Lung (tissue), 12 donors: Measurements from ENCODE around the gene TBC1D22A. TPM values are rescaled to one million over a fixed set of nuclear protein-coding genes. Genes with fewer than 3 reads are reported as not detected.
A peak's percentile ranks its signal among the peaks of the same experiment; 100 is the strongest.

Experiments used
- ATAC-seq: fragments of 200-7000 bp; cut with Tn5 transposase; one replicate; pipeline ENCODE4 v1.9.1; 2020; ENCODE audit warnings: moderate number of reproducible peaks; ENCODE audit not compliant: insufficient read depth, low FRiP score
- DNase-seq, 3 donors: peaks; one replicate each; pipeline ENCODE4 v3.0.0-alpha.2; 2013 to 2017
- H3K27ac ChIP-seq, 2 donors: one replicate each; pipeline ENCODE4 v1.5.1; 2013; ENCODE audit warnings: mild to moderate bottlenecking in 2 of 2, moderate library complexity in 2 of 2, control low read depth in 1 of 2, inconsistent platforms in 1 of 2, low read depth in 1 of 2, low read length in 1 of 2
- H3K27me3 ChIP-seq, 3 donors: one replicate each; pipeline ENCODE4 v1.5.1; 2013; ENCODE audit warnings: low read length in 2 of 3; ENCODE audit not compliant: control insufficient read depth in 3 of 3, insufficient read depth in 3 of 3
- H3K36me3 ChIP-seq, 4 donors: one replicate each; pipeline ENCODE4 v1.5.1; 2013; ENCODE audit warnings: low read length in 4 of 4, mild to moderate bottlenecking in 1 of 4, moderate library complexity in 1 of 4; ENCODE audit not compliant: control insufficient read depth in 4 of 4, insufficient read depth in 4 of 4
- H3K4me1 ChIP-seq, 5 donors: one replicate each; pipeline ENCODE4 v1.5.1; 2013; ENCODE audit warnings: low read length in 5 of 5, mild to moderate bottlenecking in 2 of 5, moderate library complexity in 1 of 5; ENCODE audit not compliant: control insufficient read depth in 5 of 5, insufficient read depth in 5 of 5
- H3K4me3 ChIP-seq: one replicate; pipeline ENCODE4 v1.5.1; 2013; ENCODE audit warnings: mild to moderate bottlenecking, control low read depth, moderate library complexity
- H3K9ac ChIP-seq, 2 donors: one replicate each; pipeline ENCODE4 v1.5.1; 2013; ENCODE audit warnings: low read length in 2 of 2, control low read depth in 1 of 2; ENCODE audit not compliant: insufficient read depth in 1 of 2
- H3K9me3 ChIP-seq, 4 donors: one replicate each; pipeline ENCODE4 v1.5.1; 2013; ENCODE audit warnings: low read length in 3 of 4, mild to moderate bottlenecking in 1 of 4, moderate library complexity in 1 of 4; ENCODE audit not compliant: control insufficient read depth in 4 of 4, insufficient read depth in 3 of 4
- CTCF ChIP-seq: IDR thresholded peaks from 2 replicates; pipeline ENCODE4 v1.5.1; 2012; ENCODE audit warnings: mild to moderate bottlenecking; ENCODE audit errors: control extremely low read depth, extremely low read depth
- WGBS, 2 donors: extraction: QIAGEN DNeasy Blood & Tissue Kit; methylation state at CpG; one replicate each; pipeline ENCODE4 v1.1.7; 2013; 5-methylcytosine and 5-hydroxymethylcytosine counted together
- polyA plus RNA-seq, 2 donors: library from polyadenylated mRNA; stranded (reverse); fragments of 200-250 nt; gene quantifications; one replicate each; pipeline ENCODE4 v1.2.1, GENCODE V29; 2013
- total RNA-seq, 2 donors: library from RNA; depleted of rRNA in 1 of 2; stranded (reverse); fragments of >200 nt in 1 of 2; gene quantifications; one replicate each; pipeline ENCODE4 v1.2.1, GENCODE V29; 2014 to 2021
- donor health status: control.
- donor health status: control.
- donor health status: Bipolar disorder and iron deficiency.
- donor health status: healthy.
- donor health status: DM: yes; HTN: yes; CAD: no.

Gene TBC1D22A
- total and polyA plus RNA-seq, 4 donors: 20.2 to 38.4 (median 21.0) TPM

GRCh38 chr22:46881373-46882118 is 119.1 kb downstream of the TBC1D22A start:
- Histone ChIP-seq H3K27me3 (no peaks in the 10 kb centered on the region), H3K9ac (no peak overlapping the region), H3K27ac (no peak overlapping the region), H3K4me3 (no peak overlapping the region), H3K9me3 (no peaks in the 10 kb centered on the region), H3K4me1 (peaks cover 0 to 8% (median 0%) of the 10 kb centered on the region in 5 donors), H3K36me3 (peaks cover 0 to 10% (median 0%) of the 10 kb centered on the region in 4 donors)
- no peak for ATAC-seq
- WGBS, 2 donors: 95 to 100% methylated on average over 11 of the region's 11 CpGs
- DNase-seq: no peak
- no peak for TF ChIP-seq CTCF

- TF ChIP-seq CTCF: no peak
- no peaks in the 10 kb centered on the region for H3K27me3 ChIP-seq
- 74 to 77% methylated on average over 12 of the region's 12 CpGs for WGBS, 2 donors
Measured at GRCh38 chr22:46883092-46883910, 120.9 kb downstream of the TBC1D22A start.

GRCh38 chr22:46884365-46884764 is 121.9 kb downstream of the TBC1D22A start:
- DNase-seq (no peak), ATAC-seq (no peak)
- no peaks in the 10 kb centered on the region for H3K27me3 ChIP-seq
- peaks cover 0 to 8% (median 0%) of the 10 kb centered on the region in 5 donors for H3K4me1 ChIP-seq
- H3K27ac ChIP-seq: no peak overlapping the region
- no peak for TF ChIP-seq CTCF
- no peak overlapping the region for H3K4me3 ChIP-seq
- WGBS, 2 donors: 89 to 93% methylated on average over 8 of the region's 8 CpGs
- H3K9ac ChIP-seq: no peak overlapping the region
- peaks cover 0 to 7% (median 0%) of the 10 kb centered on the region in 4 donors for H3K36me3 ChIP-seq
- H3K9me3 ChIP-seq: no peaks in the 10 kb centered on the region

More at GRCh38 chr22:46883092-46883910, 120.9 kb downstream of the TBC1D22A start:
- ATAC-seq (no peak), DNase-seq (peak in 1 of 3 donors; percentile 16)
- no peaks in the 10 kb centered on the region for H3K9me3 ChIP-seq
- H3K4me3 ChIP-seq: no peak overlapping the region
- H3K27ac ChIP-seq: no peak overlapping the region
- H3K4me1 ChIP-seq: peaks cover 0 to 8% (median 0%) of the 10 kb centered on the region in 5 donors
- no peak overlapping the region for H3K9ac ChIP-seq
- peaks cover 0 to 10% (median 0%) of the 10 kb centered on the region in 4 donors for H3K36me3 ChIP-seq
